Left colon (tissue), 2 donors: ENCODE data around the gene SLC25A23. TPM values are rescaled to one million over a fixed set of nuclear protein-coding genes. Genes with fewer than 3 reads are reported as not detected.

Experiments
- ATAC-seq: fragments of 200-7000 bp; cut with Tn5 transposase; one replicate; pipeline ENCODE4 v1.9.1; 2020; ENCODE audit warnings: mild to moderate bottlenecking, moderate library complexity
- DNase-seq, 2 donors: peaks; one replicate each; pipeline ENCODE4 v3.0.0-alpha.2; 2020
- intact Hi-C, 2 donors: fragments of 100-400 bp; cut with DNase I in 1 of 2; cut with micrococcal nuclease in 1 of 2; formaldehyde crosslinking; loops; one replicate each; pipeline versions ENCODE4 v1.11.2 to v1.14.0; 2022; cut with DNase I, micrococcal nuclease
- total RNA-seq, 2 donors: library from RNA; stranded (reverse); fragmentation: NEBNext Ultra II Directional; extraction: Animal tissue kit (Norgen Biotek cat#: 25700); gene quantifications; one replicate each; pipeline ENCODE4 v1.2.1, GENCODE V29; 2021
- donor health status: DM: no; HTN: no; CAD: no.
- donor health status: DM: yes; HTN: yes; CAD: no.

The SLC25A23 gene
- total RNA-seq, 2 donors from 2014 or later: 126 to 163 TPM

- intact Hi-C loops: no loop called here
- no peak for ATAC-seq
- no peak for DNase-seq
Measured at GRCh38 chr19:6483235-6483634, 23.6 kb upstream of the SLC25A23 start.

- intact Hi-C loops: no loop called here
- ATAC-seq (no peak), DNase-seq (no peak)
Measured at GRCh38 chr19:6482343-6482686, 22.7 kb upstream of the SLC25A23 start.

GRCh38 chr19:6481541-6482342 is 22.1 kb upstream of the SLC25A23 start, which contains the start of gene DENND1C:
Gene DENND1C, minus strand, starts transcription at chr19:6481787. Its CDS starts 92 bp downstream, at chr19:6481695.
- intact Hi-C loops: no loop called here
- peak in 1 of 2 donors; percentile 68 for DNase-seq
- ATAC-seq: peak; percentile 43

GRCh38 chr19:6480848-6481415 is 21.3 kb upstream of the SLC25A23 start:
- intact Hi-C loops: no loop called here
- ATAC-seq: no peak
- no peak for DNase-seq

GRCh38 chr19:6479836-6480398 is 20.3 kb upstream of the SLC25A23 start:
- intact Hi-C loops: no loop called here
- ATAC-seq: no peak
- no peak for DNase-seq

GRCh38 chr19:6478815-6479214 is 19.2 kb upstream of the SLC25A23 start:
- intact Hi-C loops: no loop called here
- DNase-seq (no peak), ATAC-seq (no peak)

GRCh38 chr19:6476896-6477431 is 17.4 kb upstream of the SLC25A23 start:
- ATAC-seq (no peak), DNase-seq (no peak)
- intact Hi-C loops: no loop called here

- ATAC-seq (peak; percentile 93), DNase-seq (peak; percentile 93 to 95)
- intact Hi-C loops: no loop called here
Measured at GRCh38 chr19:6476155-6476895, 16.7 kb upstream of the SLC25A23 start.

GRCh38 chr19:6475321-6476108 is 15.9 kb upstream of the SLC25A23 start:
- intact Hi-C loops: no loop called here
- peak; percentile 25 for ATAC-seq
- peak in 1 of 2 donors; percentile 50 for DNase-seq

GRCh38 chr19:6473647-6474046 is 14.1 kb upstream of the SLC25A23 start:
- no peak for ATAC-seq
- no peak for DNase-seq
- intact Hi-C loops: no loop called here

DNA sequence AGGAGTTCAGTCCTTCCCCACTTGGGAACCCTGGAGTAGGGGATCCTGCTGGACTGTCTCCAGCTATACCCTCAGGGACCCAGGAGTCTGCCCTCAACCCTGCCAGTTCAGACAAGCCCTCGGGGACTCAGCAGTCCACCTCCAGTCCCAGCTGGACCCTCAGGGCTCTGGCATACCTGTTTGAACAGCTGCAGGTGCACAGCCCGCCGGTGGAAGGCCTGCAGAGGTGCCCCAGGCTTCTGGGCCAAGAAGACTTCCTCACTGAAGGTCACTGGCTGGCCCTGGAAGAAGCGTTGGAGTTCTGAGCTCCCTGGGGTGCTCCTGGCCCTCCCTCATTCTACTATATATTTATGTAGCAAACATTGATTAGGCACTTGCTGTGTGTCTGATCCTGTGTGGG is 13.1 kb upstream of the SLC25A23 start:
- ATAC-seq: no peak
- intact Hi-C loops: no loop called here
- DNase-seq: no peak

DNA sequence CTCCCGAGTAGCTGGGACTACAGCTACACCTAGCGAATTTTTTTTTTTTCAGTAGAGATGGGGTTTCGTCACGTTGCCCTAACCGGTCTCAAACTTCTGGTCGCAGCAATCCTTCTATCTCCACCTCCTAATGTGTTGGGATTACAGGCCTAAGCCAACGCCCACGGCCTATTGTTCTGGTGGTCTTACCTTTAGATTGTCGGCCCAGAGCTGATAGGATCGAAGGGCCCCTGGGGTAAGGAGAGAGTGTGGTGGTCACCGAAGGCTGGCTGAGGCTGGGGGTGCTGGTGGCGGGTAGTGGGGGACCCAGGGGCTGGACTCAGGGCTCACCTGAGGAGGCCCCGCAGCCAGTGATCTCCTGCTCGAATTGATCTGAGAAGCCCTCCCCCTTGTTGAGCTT is 11.5 kb upstream of the SLC25A23 start:
- DNase-seq (no peak), ATAC-seq (no peak)
- intact Hi-C loops: no loop called here

DNA sequence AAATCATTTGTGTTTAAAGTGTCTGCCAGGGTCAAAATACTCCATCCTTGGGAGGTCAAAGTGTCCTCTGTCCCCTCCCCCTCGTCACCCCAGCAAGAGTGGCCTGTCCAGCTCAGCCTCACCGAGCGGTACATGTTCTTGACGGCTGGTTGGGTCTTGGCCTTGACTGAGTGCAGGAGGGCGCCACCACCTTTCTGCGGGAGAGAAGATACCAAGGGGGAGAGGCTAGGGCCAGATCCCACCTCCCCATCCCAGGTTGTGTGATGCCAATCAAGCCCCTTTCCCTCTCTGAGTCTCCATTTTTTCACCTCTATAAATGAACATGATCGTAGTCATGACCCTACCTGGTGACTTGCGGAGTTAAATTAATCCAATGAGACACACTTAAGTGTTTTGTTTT is 10.6 kb upstream of the SLC25A23 start:
- intact Hi-C loops: no loop called here
- ATAC-seq: no peak

GRCh38 chr19:6467384-6467783 is 7.8 kb upstream of the SLC25A23 start:
- intact Hi-C loops: no loop called here
- DNase-seq: no peak
- ATAC-seq: no peak

More for the DNA sequence above, 10.6 kb upstream of the SLC25A23 start:
- no peak for DNase-seq

DNA sequence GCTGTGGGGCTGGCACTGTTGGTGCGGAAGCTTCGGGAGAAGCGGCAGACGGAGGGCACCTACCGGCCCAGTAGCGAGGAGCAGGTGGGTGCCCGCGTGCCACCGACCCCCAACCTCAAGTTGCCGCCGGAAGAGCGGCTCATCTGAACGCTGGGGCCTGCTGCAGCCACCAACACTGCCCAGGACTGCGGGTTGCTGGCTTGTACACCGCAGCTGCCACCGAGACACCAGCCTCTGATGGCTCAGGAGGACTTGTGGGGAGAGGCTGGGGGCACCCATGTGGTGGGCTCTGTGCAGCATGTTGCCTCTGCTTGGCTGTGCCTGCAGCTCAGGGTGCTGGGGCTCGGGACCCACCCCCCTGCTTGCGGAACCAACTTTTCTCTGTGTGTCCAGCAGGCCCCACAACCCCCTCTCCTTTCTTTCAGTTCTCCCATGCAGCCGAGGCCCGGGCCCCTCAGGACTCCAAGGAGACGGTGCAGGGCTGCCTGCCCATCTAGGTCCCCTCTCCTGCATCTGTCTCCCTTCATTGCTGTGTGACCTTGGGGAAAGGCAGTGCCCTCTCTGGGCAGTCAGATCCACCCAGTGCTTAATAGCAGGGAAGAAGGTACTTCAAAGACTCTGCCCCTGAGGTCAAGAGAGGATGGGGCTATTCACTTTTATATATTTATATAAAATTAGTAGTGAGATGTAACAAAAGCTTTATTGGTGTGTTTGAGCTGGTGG is 7.1 kb upstream of the SLC25A23 start:
- ATAC-seq: no peak
- intact Hi-C loops: no loop called here
- no peak for DNase-seq

DNA sequence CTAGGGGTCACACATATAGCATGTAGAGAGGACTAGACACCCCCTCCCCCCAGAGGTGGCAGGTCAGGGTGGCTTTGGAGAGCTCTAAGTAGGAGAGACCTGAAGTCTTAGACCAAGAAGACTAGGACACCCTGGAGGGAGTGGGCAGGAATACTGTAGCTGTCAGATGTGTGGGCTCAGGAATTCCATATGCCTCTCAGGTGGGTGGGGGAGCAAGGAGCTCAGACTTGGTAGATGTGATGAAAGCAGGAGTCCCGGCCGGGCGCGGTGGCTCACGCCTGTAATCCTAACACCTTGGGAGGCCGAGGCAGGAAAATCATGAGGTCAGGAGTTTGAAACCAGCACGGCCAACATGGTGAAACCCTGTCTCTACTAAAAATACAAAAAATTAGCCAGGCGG is 6.1 kb upstream of the SLC25A23 start:
- intact Hi-C loops: no loop called here
- DNase-seq (no peak), ATAC-seq (no peak)

- no peak for DNase-seq
- ATAC-seq: peak; percentile 12
- intact Hi-C loops: no loop called here
Measured at GRCh38 chr19:6465006-6465405, 5.4 kb upstream of the SLC25A23 start.
